T-helper 1 cell treated with Interleukin-12 subunit alpha and Interleukin-12 subunit beta and Interleukin-4 antibody, amounts not matched to agents 30 μg/mL and 1 μg/mL, for 36 hours (primary cell): ENCODE results near the gene LPIN2.
A peak's percentile ranks its signal among the peaks of the same experiment; 100 is the strongest.
"Not testable (repeated sequence)": the region's sequence is repeated elsewhere in the genome, so short reads cannot be mapped to it uniquely, and the experiment has no call there.

ENCODE experiments used
- H3K27ac Mint-ChIP-seq: one replicate; pipeline ENCODE4 v1.8.0; 2021; ENCODE audit warnings: mild to moderate bottlenecking, mixed read lengths
- H3K27me3 Mint-ChIP-seq: one replicate; pipeline ENCODE4 v1.8.0; 2021; ENCODE audit warnings: low read depth, mixed read lengths
- H3K36me3 Mint-ChIP-seq: one replicate; pipeline ENCODE4 v1.8.0; 2021; ENCODE audit warnings: low read depth, mixed read lengths
- H3K4me1 Mint-ChIP-seq: one replicate; pipeline ENCODE4 v1.8.0; 2021; ENCODE audit warnings: low read depth, mixed read lengths
- H3K4me3 Mint-ChIP-seq: one replicate; pipeline ENCODE4 v1.8.0; 2021; ENCODE audit warnings: mild to moderate bottlenecking, moderate library complexity, mixed read lengths
- H3K9me3 Mint-ChIP-seq: one replicate; pipeline ENCODE4 v1.8.0; 2021; ENCODE audit warnings: mixed read lengths

Gene LPIN2

GRCh38 chr18:3029215-3029952 lies 16.4 kb upstream of the LPIN2 start:
- no peaks in the 10 kb centered on the region for H3K27me3 Mint-ChIP-seq
- no peak overlapping the region for H3K4me3 Mint-ChIP-seq
- no peak overlapping the region for H3K27ac Mint-ChIP-seq
- peaks cover 3% of the 10 kb centered on the region for H3K4me1 Mint-ChIP-seq
- no peaks in the 10 kb centered on the region for H3K9me3 Mint-ChIP-seq
- H3K36me3 Mint-ChIP-seq = peaks cover 2% of the 10 kb centered on the region

DNA sequence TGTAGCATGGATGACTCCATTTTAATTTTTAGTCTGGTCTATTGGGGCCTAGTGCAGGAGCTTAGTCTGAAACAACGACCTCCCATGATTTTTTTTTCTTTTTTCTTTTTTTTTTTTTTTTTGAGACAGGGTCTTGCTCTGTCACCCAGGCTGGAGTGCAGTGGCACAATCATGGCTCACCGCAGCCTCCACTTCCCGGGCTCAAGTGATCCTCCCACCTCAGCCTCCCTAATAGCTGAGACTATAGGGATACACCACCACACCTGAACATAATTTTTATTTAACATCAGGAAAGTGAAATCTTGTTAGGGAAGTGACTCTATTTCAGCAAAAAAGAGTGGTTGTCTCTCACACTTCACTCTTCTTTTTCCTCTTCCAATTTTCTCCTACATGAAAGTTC lies 15.2 kb upstream of the LPIN2 start:
- not testable (repeated sequence) for H3K27ac Mint-ChIP-seq, H3K27me3 Mint-ChIP-seq, H3K4me1 Mint-ChIP-seq, H3K4me3 Mint-ChIP-seq, H3K36me3 Mint-ChIP-seq, H3K9me3 Mint-ChIP-seq

DNA sequence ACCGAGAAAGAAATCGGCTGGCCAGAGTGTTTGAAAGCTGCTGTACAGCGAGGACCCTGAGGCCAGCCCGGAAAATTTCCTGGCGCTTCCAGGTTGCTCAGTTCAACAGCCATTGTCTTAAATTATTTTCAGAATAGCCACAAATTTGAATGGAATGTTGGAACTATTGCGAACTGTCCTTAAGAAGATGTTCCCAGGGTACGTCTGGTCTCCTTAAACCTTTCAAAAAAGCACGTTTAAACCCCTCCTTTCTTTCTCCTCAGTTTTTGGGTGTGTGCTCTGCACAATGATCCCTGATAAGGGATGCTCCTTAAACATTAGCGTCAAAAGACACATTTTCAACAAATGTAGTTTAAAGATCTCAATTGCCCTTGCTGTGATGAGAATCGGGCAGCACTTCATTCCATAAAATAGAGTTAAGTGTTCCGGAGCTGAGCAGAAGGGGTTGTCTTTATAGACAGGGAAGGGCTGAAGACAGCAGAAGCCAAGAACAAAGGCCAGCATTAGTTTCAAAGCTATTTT lies 14.5 kb upstream of the LPIN2 start:
- H3K4me3 Mint-ChIP-seq = no peak overlapping the region
- peaks cover 4% of the 10 kb centered on the region for H3K9me3 Mint-ChIP-seq
- no peaks in the 10 kb centered on the region for H3K27me3 Mint-ChIP-seq
- no peak overlapping the region for H3K27ac Mint-ChIP-seq
- peaks cover 2% of the 10 kb centered on the region for H3K36me3 Mint-ChIP-seq
- H3K4me1 Mint-ChIP-seq = peaks cover 3% of the 10 kb centered on the region

DNA sequence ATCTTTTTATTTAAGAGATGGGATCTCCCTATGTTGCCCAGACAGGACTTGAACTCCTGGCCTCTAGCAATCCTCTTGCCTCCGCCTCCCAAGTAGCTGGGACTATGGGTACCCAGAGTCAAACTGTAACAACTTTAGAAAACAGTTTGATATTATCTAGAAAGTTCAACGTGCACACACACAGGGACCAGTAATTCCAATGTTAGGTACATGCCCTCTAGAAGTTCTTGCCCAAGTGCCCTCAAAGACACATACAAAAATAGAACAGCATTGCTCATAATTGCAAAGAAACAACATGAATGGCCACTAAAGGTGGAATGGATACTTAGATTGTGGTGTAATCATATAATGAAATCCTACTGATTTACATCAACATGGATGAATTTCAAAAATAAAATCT lies 12.6 kb upstream of the LPIN2 start:
- H3K27me3 Mint-ChIP-seq = no peaks in the 10 kb centered on the region
- no peak overlapping the region for H3K27ac Mint-ChIP-seq
- H3K9me3 Mint-ChIP-seq = peaks cover 4% of the 10 kb centered on the region
- H3K4me3 Mint-ChIP-seq = no peak overlapping the region
- peaks cover 2% of the 10 kb centered on the region for H3K4me1 Mint-ChIP-seq
- H3K36me3 Mint-ChIP-seq = no peaks in the 10 kb centered on the region

DNA sequence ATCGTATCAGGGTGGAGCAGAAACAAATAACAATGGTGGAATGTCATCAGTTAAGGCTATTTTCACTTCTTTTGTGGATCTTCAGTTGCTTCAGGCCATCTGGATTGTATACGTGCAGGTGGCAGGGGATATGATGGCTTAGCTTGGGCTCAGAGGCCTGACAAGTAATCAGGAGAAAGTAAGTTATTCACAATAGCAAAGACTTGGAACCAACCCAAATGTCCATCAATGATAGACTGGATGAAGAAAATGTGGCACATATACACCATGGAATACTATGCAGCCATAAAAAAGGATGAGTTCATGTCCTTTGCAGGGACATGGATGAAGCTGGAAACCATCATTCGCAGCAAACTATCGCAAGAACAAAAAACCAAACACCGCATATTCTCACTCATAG lies 10.7 kb upstream of the LPIN2 start:
- H3K4me3 Mint-ChIP-seq, H3K9me3 Mint-ChIP-seq, H3K4me1 Mint-ChIP-seq, H3K36me3 Mint-ChIP-seq, H3K27me3 Mint-ChIP-seq, H3K27ac Mint-ChIP-seq: not testable (repeated sequence)

DNA sequence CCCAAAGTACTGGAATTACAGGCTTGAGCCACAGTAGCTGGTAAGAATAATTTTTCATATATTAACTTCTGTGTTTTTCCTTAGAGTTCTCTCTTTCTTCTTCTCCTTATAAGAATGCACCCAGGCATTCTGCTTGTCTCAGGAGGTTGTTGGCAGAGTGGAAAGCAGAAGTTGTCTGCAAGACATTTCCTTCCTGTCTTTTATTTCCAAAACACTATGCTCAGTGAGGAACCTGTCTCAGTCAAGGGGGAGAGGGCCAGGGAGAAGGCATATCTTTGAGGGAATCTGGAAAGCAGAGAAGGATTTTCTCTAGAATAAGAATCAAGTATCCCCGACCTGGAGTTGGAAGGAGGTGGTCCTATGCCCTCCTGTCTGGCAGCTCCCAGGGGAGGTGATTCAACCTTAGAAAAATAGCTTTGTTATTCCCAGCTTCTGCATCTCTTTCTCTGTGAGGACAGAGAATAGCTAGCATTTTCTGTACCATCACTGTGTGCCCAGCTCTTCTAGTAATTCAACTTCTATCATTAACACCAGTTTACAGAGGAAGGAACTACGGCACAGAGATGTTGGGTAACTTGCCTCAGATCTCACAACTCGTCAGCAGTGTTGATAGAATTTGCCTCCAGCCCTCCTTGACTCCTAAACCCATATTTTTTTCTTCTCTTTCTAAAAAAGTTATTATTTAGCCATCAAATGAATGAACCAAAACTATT lies 3.8 kb upstream of the LPIN2 start:
- peak overlapping the region; percentile 19 for H3K4me3 Mint-ChIP-seq
- H3K9me3 Mint-ChIP-seq = no peaks in the 10 kb centered on the region
- peaks cover 33% of the 10 kb centered on the region for H3K4me1 Mint-ChIP-seq
- H3K27ac Mint-ChIP-seq = no peak overlapping the region
- H3K27me3 Mint-ChIP-seq = peaks cover 5% of the 10 kb centered on the region
- H3K36me3 Mint-ChIP-seq = peaks cover 5% of the 10 kb centered on the region

DNA sequence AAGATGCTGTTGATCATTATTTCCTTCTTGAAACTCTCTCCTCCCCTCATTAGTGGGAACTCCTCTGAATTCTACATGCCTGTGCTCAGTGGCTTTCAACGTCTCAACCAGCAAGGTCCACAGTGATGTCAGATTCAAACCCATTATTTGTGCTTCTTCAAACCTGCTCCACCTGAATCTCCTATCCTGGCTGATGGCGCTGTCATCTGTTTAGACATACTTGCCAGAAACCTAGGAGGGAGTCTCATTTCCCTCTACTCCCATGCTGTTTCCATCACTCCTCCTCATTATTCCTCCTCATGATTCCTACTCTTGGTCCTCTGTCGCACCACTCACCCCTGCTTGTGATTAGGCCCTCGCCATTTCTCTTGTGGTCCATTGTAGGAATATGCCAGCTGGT lies 2.9 kb upstream of the LPIN2 start:
- peaks cover 5% of the 10 kb centered on the region for H3K27me3 Mint-ChIP-seq
- peak overlapping the region; percentile 30 for H3K4me3 Mint-ChIP-seq
- H3K36me3 Mint-ChIP-seq = peaks cover 10% of the 10 kb centered on the region
- H3K27ac Mint-ChIP-seq = peak overlapping the region; percentile 46
- H3K4me1 Mint-ChIP-seq = peaks cover 42% of the 10 kb centered on the region
- H3K9me3 Mint-ChIP-seq = no peaks in the 10 kb centered on the region

GRCh38 chr18:3015204-3015592 lies 2.3 kb upstream of the LPIN2 start:
- Mint-ChIP-seq H3K4me3 (peak overlapping the region; percentile 64), H3K36me3 (peaks cover 15% of the 10 kb centered on the region), H3K9me3 (no peaks in the 10 kb centered on the region), H3K4me1 (peaks cover 49% of the 10 kb centered on the region), H3K27me3 (peaks cover 5% of the 10 kb centered on the region), H3K27ac (peak overlapping the region; percentile 72)

- Mint-ChIP-seq H3K27ac (peak overlapping the region; percentile 72), H3K27me3 (peaks cover 2% of the 10 kb centered on the region), H3K9me3 (no peaks in the 10 kb centered on the region), H3K4me1 (peaks cover 54% of the 10 kb centered on the region), H3K4me3 (peak overlapping the region; percentile 64), H3K36me3 (peaks cover 20% of the 10 kb centered on the region)
These were observed 1.7 kb upstream of the LPIN2 start for GRCh38 chr18:3014503-3015203.

DNA sequence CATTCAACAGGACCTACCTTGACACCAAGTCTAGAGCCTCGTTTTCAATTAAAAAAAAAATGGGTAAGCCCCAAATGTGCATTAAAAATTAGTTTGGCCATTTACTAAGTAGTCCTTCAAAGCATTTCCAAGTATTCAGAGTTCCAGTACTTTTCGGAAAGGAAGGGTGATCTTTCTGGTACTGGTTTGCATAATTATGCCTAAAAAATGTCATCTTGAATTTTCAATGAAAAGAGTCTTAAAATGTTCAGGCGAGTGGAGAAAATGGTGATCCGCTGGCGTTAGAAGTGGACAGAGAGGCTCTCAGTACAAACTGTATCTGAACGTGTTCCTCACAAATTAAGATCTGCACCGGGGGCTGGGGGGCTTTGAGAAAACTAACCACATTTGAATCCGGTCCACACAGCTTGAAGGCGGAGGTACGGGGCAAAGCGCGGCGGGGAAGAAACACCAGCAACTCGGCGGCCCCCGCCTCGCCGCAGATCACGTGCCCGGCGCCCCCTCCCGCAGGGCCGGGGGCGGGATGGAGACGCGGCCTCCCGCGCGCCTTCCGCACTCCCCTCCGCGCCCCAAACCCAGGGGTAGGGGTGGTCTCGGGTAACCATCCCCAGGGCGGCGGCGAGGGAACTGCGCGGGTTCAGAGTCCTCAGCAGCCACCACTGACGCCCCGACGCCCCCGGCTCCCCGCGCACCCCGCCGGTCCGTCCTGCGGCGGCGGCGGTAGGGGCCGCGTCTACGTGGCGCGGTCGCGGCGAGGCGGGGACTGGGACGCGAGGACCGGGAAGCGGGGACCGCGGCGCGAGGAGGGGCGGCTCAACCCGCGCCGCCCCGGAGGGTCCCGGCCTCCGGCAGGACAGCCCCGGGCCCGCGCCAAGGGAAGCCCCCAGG lies 564 bp downstream of the LPIN2 start:
- Mint-ChIP-seq H3K27ac (peak overlapping the region; percentile 87), H3K36me3 (peaks cover 33% of the 10 kb centered on the region), H3K4me3 (peak overlapping the region; percentile 93), H3K9me3 (no peaks in the 10 kb centered on the region), H3K27me3 (no peaks in the 10 kb centered on the region), H3K4me1 (peaks cover 66% of the 10 kb centered on the region)

DNA sequence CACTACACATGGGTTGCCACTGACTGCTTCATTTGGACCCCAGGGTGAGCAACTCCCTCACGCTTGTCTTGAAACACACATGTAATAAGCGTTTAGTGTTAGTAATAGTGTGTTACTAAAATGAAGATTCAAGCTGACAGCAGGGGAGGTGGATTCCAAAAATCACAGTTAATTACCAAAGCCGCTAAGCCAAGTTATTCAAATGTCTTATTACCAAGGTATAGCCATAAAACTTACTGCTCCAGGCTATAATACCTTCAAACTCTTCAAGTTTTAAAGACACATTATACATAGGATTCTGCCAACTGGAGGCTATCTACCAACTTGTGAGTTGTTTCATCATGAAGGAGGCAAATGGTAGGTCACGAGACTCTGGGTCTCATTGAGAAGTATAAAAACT lies 2.9 kb downstream of the LPIN2 start:
- peaks cover 49% of the 10 kb centered on the region for H3K4me1 Mint-ChIP-seq
- peaks cover 39% of the 10 kb centered on the region for H3K36me3 Mint-ChIP-seq
- peak overlapping the region; percentile 93 for H3K4me3 Mint-ChIP-seq
- no peaks in the 10 kb centered on the region for H3K9me3 Mint-ChIP-seq
- H3K27me3 Mint-ChIP-seq = no peaks in the 10 kb centered on the region
- H3K27ac Mint-ChIP-seq = peak overlapping the region; percentile 58

DNA sequence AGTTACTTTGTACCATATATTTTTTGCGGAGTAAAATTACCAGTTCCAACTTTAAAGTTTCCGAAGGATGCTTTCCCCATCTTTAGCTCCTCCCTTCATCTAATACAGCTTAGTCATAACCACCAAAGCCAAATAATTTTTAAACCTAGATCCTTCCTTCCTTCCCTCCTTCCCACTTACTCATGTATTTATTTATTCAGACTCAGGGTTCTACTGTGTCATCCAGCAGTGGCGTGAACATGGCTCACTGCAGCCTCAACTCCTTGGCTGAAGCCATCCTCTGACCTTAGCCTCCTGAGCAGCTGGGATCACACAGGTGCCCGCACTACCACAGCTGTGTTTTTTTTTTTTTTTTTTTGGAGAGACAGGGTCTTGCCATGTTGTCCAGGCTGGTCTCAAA lies 4.4 kb downstream of the LPIN2 start:
- Mint-ChIP-seq H3K27me3 (no peaks in the 10 kb centered on the region), H3K27ac (peak overlapping the region; percentile 8), H3K4me1 (peaks cover 60% of the 10 kb centered on the region), H3K4me3 (no peak overlapping the region), H3K36me3 (peaks cover 51% of the 10 kb centered on the region), H3K9me3 (no peaks in the 10 kb centered on the region)

DNA sequence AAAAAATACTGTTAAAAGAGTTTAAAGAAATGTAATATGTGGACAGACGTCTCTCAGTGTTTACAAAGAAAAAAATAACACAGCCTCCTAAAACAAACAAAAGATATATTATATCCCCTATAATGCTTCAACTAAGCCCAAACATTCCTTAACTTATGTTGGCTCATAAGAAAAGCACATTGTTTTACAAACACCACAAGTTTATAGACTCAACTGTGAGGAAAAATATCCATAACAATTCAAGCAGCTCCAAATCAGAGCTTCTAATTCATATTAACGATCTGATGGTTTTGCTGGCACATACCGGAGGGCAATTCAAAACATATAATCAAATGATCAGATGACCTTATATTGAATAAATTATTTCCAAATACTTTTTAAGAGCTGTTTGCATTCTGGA lies 5.5 kb downstream of the LPIN2 start:
- Mint-ChIP-seq H3K4me1 (peaks cover 62% of the 10 kb centered on the region), H3K4me3 (no peak overlapping the region), H3K36me3 (peaks cover 61% of the 10 kb centered on the region), H3K27me3 (no peaks in the 10 kb centered on the region), H3K9me3 (no peaks in the 10 kb centered on the region), H3K27ac (no peak overlapping the region)

DNA sequence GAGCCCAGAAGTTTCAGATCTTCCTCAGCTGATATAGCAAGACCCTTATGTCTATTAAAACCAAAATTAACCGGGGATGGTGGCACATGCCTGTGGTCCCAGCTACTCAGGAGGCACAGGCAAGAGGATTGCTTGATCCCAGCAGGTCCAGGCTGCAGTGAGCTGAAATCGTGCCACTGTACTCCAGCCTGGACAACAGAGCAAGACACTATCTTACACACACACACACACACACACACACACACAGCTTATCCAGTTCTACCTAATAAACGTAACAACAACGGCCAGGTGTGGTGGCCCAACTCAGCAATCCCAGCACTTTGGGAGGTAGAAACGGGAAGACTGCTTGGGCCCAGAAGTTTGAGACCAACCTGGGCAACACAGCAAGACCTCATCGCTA lies 7.5 kb downstream of the LPIN2 start:
- no peak overlapping the region for H3K4me3 Mint-ChIP-seq
- H3K9me3 Mint-ChIP-seq = no peaks in the 10 kb centered on the region
- peaks cover 59% of the 10 kb centered on the region for H3K4me1 Mint-ChIP-seq
- peaks cover 66% of the 10 kb centered on the region for H3K36me3 Mint-ChIP-seq
- no peak overlapping the region for H3K27ac Mint-ChIP-seq
- no peaks in the 10 kb centered on the region for H3K27me3 Mint-ChIP-seq
